AG10803 (cell line): ENCODE data around the gene MXRA8.

ENCODE experiments used
- DNase-seq: peaks from one replicate; pipeline ENCODE4 v3.0.0; 2010; ENCODE audit warnings: low read depth
- H3K4me3 ChIP-seq: 2 replicates; pipeline ENCODE4 v1.5.1; 2011; ENCODE audit warnings: mild to moderate bottlenecking, low read length, control low read depth
- TF ChIP-seq, protein P1 (sequence below): conservative IDR thresholded peaks from 2 replicates; pipeline ENCODE4 v1.5.1; 2011; ENCODE audit warnings: mild to moderate bottlenecking, low read length, control low read depth, inconsistent platforms

MXRA8 gene

DNA sequence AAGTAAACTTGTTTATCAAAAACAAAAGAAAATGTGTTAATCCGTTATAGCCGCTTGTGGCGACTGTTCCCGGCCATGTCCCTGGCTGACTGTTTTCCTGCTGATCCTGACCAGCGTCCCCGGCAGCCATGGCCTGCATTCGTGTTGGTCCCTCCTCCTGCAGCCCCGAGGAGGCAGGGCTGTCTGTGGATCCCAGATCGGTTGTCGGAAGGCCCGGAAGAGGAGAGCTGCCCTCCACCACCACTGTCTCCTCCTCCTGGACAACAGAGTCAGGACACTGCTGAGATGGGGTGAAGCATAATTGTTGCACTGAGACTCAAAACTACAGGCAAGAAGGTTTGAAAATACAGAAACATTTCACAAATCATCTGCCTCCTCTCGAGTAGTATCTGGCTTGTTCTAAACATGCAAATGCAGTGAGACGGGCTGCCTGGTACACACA lies 3.6 kb upstream of the MXRA8 start:
- TF ChIP-seq, protein P1, sequence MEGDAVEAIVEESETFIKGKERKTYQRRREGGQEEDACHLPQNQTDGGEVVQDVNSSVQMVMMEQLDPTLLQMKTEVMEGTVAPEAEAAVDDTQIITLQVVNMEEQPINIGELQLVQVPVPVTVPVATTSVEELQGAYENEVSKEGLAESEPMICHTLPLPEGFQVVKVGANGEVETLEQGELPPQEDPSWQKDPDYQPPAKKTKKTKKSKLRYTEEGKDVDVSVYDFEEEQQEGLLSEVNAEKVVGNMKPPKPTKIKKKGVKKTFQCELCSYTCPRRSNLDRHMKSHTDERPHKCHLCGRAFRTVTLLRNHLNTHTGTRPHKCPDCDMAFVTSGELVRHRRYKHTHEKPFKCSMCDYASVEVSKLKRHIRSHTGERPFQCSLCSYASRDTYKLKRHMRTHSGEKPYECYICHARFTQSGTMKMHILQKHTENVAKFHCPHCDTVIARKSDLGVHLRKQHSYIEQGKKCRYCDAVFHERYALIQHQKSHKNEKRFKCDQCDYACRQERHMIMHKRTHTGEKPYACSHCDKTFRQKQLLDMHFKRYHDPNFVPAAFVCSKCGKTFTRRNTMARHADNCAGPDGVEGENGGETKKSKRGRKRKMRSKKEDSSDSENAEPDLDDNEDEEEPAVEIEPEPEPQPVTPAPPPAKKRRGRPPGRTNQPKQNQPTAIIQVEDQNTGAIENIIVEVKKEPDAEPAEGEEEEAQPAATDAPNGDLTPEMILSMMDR = peak; percentile 61
- peak overlapping the region; percentile 29 for H3K4me3 ChIP-seq
- peak; percentile 90 for DNase-seq

DNA sequence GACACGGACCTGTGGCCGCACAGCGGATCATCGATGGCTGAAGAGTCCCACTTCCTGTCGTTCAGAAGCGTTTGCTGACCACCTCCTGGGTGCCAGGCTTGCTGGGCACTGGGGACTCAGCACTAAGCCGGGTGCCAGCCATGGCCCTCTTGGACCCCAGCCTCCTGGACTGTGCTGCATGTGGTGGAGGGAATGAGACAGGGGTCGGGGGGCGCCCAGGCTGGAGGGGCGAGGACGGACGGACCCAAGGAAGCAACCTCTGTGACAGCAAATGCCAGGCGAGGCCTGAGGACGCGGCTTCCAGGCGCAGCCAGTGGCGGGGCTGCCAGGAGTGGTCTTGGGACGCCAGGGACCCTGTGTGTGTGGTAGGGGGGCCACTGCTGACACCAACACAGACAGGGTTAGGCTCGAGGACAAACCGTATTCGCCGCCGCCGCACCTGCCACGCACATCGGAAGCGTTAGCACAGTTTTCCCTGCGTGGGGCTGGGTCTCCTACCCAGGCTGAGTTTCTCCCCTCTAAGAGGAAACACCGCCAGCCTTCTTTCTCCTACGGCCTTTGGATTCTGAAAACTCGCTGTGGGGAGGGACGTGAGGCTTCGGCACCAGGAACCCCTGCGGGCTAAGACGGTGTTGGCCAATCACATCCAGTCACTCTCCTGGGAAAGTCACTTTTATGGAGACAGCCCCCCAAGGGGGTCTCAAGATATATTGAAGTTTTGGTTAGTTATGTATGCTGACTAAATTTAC lies 3.1 kb upstream of the MXRA8 start:
- H3K4me3 ChIP-seq = peak overlapping the region; percentile 29
- no peak for DNase-seq
- TF ChIP-seq, protein P1 = no peak

GRCh38 chr1:1360506-1361169 lies 2.3 kb upstream of the MXRA8 start:
- TF ChIP-seq, protein P1 = no peak
- H3K4me3 ChIP-seq = peak overlapping the region; percentile 23
- peak; percentile 97 for DNase-seq

- peak overlapping the region; percentile 93 for H3K4me3 ChIP-seq
- peak; percentile 90 for DNase-seq
- TF ChIP-seq, protein P1 = no peak
These were observed 1.5 kb upstream of the MXRA8 start for GRCh38 chr1:1359664-1360468.

DNA sequence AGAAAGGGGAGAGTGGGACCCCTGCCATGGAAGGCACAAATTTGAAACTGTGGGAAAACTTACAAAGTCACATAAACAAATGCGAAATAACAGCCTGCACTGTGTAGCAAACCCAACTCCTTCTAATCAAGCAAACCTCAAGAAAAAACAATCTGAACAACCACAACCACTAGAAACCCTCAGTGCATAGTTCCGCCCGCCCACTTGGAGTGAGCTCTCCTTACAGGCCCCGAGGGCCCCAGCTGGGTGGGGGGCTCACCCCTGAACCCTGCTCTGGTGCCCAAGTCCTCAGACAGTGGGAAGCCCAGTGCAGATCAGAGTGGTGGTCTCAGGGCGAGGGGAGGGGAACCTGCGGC lies 931 bp upstream of the MXRA8 start:
- peak overlapping the region; percentile 93 for H3K4me3 ChIP-seq
- TF ChIP-seq, protein P1 = no peak
- peak; percentile 88 for DNase-seq

DNA sequence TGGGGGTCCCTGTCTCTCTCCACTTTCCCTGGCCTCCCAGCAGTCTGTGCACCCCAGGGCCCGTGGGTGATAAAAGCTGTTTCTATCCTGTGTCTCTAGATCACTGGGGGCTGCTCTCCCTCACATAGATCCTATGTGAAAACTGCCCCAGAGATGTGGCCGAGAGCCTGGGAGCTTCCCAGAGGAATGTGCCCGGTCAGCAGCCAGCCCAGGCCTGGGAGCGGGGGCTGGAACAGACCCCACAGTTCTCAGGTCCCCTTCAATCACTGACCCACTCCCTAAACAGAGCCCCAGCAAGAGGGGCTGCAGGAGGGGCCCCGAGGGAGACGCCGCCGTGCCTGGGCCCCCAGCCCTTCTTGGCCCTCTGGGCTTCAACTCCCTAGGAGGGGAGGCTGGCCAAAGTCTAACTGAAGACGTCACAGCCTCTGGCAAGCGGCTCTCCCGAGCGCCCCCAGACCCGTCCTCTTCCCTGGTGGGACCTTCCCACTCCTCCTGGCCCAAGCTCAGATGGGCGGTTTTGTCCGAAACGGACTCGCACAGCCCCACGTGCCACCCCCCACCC lies 403 bp downstream of the MXRA8 start:
- H3K4me3 ChIP-seq = peak overlapping the region; percentile 93
- TF ChIP-seq, protein P1 = no peak
- DNase-seq = no peak
